Measurements from ENCODE around the gene MARF1. TPM values are rescaled to one million over a fixed set of nuclear protein-coding genes. Genes with fewer than 3 reads are reported as not detected.
"Not testable (repeated sequence)": the region's sequence is repeated elsewhere in the genome, so short reads cannot be mapped to it uniquely, and the experiment has no call there.

The MARF1 gene
- total RNA-seq, 2 experiments from 2014 or later, result 156 to 157 TPM

DNA sequence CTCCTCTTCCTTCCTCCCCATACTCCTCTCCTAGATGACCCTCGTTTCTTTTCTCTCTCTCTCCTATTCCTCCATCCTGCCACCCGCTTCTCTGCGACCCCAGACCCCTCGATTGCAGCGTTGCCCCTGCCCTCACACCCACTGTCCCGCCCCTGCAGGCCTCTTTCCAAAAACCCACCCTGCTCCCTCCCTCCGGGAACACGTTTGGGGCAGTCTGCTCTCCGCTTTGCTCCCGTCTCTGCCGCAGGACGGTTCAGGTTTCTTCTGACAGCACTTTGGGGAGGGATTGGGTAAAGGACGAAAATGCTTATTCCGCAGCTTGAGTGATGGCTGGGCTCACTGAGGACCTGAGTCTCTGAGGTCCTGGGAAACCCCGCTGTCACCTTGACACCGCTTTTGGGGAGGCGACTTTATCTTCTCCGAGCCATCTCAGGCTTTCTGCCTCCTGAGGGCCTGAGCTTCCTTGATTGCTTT is 7.8 kb upstream of the MARF1 start:
- Histone ChIP-seq H3K4me1 (ENCODE audit: insufficient read depth, low read length) (peaks cover 45% of the 10 kb centered on the region), H3K4me3 (ENCODE audit: low read length) (peak overlapping the region; percentile 92), H3K36me3 (ENCODE audit: insufficient read depth, low read length) (peaks cover 20% of the 10 kb centered on the region), H3K27ac (ENCODE audit: low read depth in 1 of 2, low read length in 2 of 2) (peak overlapping the region; percentile 78 to 89), H3K9me3 (ENCODE audit: control insufficient read depth in 1 of 2, insufficient read depth in 1 of 2, low read length in 2 of 2) (no peaks in the 10 kb centered on the region), H3K27me3 (ENCODE audit: control insufficient read depth in 1 of 2, insufficient read depth in 2 of 2, low read length in 2 of 2) (no peaks in the 10 kb centered on the region)
- H3K4me3 Mint-ChIP-seq, result peak overlapping the region; percentile 100
- H3K36me3 Mint-ChIP-seq (ENCODE audit: low read depth), result peaks cover 32% of the 10 kb centered on the region
- ChIA-PET POLR2A (interaction anchor here (0.7 to 1.5 kb wide), 4 partner anchors 8 to 22 kb away, joined by 3 to 9 read pairs (median 3); partner anchors contain the start of gene MARF1), CTCF (interaction anchor here (0.9 to 1.0 kb wide), 2 partner anchors 8 to 31 kb away, joined by 3 to 4 read pairs; partner anchors contain the start of gene MARF1)
- TF ChIP-seq, protein P1, sequence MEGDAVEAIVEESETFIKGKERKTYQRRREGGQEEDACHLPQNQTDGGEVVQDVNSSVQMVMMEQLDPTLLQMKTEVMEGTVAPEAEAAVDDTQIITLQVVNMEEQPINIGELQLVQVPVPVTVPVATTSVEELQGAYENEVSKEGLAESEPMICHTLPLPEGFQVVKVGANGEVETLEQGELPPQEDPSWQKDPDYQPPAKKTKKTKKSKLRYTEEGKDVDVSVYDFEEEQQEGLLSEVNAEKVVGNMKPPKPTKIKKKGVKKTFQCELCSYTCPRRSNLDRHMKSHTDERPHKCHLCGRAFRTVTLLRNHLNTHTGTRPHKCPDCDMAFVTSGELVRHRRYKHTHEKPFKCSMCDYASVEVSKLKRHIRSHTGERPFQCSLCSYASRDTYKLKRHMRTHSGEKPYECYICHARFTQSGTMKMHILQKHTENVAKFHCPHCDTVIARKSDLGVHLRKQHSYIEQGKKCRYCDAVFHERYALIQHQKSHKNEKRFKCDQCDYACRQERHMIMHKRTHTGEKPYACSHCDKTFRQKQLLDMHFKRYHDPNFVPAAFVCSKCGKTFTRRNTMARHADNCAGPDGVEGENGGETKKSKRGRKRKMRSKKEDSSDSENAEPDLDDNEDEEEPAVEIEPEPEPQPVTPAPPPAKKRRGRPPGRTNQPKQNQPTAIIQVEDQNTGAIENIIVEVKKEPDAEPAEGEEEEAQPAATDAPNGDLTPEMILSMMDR (IDR thresholded peaks at IDR 0.05), result no peak
- ATAC-seq (ENCODE audit: poor library complexity) (peak; percentile 27), DNase-seq (peak in 8 of 14 experiments; percentile 18 to 84 (median 34))
- intact Hi-C loops (cut with DNase I, micrococcal nuclease), result loop anchor here (1.0 to 2.0 kb wide), 2 partner anchors 7 to 20 kb away; partner anchors contain the start of gene MARF1 (in 1 of the 2)
- H3K9me3 Mint-ChIP-seq, result no peaks in the 10 kb centered on the region
- H3K4me1 Mint-ChIP-seq (ENCODE audit: low read depth), result peaks cover 36% of the 10 kb centered on the region
- no peaks in the 10 kb centered on the region for H3K27me3 Mint-ChIP-seq
- peak overlapping the region; percentile 93 for H3K27ac Mint-ChIP-seq

DNA sequence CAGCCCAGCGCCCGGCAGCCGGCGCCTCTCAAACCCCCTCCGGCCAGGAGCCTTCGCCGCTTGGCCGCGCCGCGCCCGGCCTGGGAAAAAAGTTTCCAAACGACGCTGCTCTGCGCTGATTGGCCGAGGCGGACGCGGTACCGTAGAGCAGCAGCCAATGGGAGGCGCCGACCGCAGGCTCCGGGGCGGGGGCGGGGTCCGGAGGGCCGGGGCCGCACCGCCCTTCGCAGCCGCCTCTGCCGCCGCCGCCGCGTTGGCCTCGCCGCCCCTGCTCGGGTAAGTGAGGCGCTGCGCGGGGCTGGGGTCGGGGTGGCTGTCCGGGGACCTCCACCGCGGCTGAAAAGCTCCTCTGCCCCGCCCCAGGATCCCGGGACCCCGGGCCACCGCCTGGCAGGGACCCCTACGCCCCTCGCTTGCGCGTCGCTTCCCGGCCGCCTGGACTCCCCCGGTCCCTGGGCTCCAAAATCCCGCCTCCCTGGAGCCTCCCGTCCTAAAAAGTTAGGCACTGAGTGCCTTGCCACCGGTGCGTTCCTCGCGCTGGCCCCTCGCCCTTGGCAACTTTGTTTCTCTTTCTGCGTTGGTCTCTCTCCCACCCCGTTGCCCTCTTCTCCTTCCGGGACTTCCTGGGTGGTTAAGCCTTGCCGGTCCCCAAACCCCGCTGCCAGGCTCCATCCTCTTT is 7.2 kb upstream of the MARF1 start, which contains the start of gene NDE1:
Gene NDE1 (plus strand): TSS at position 227 of the 679 bp plus-strand sequence. CDS start 14,534 bp downstream, outside the sequence.
- ATAC-seq (ENCODE audit: poor library complexity) (peak; percentile 98), DNase-seq (peak; percentile 71 to 95 (median 83))
- Mint-ChIP-seq H3K36me3 (ENCODE audit: low read depth) (peaks cover 28% of the 10 kb centered on the region), H3K27ac (peak within 1 kb of the TSS; percentile 93), H3K4me1 (ENCODE audit: low read depth) (peaks cover 36% of the 10 kb centered on the region), H3K4me3 (peak within 1 kb of the TSS; percentile 100), H3K9me3 (no peaks in the 10 kb centered on the region), H3K27me3 (no peaks in the 10 kb centered on the region)
- Histone ChIP-seq H3K4me3 (ENCODE audit: low read length) (peak within 1 kb of the TSS; percentile 92), H3K36me3 (ENCODE audit: insufficient read depth, low read length) (peaks cover 20% of the 10 kb centered on the region), H3K9me3 (ENCODE audit: control insufficient read depth in 1 of 2, insufficient read depth in 1 of 2, low read length in 2 of 2) (no peaks in the 10 kb centered on the region), H3K27ac (ENCODE audit: low read depth in 1 of 2, low read length in 2 of 2) (peak within 1 kb of the TSS; percentile 81 to 89), H3K4me1 (ENCODE audit: insufficient read depth, low read length) (peaks cover 45% of the 10 kb centered on the region), H3K27me3 (ENCODE audit: control insufficient read depth in 1 of 2, insufficient read depth in 2 of 2, low read length in 2 of 2) (no peaks in the 10 kb centered on the region)
- ChIA-PET POLR2A (interaction anchor here (1.0 to 1.5 kb wide), 3 partner anchors 7 to 23 kb away, joined by 3 to 9 read pairs (median 3); partner anchors contain the start of gene MARF1), CTCF (interaction anchor here (0.9 kb wide), 1 partner anchor 8 kb away, joined by 4 read pairs; the partner anchor contains the start of gene MARF1)
- TF ChIP-seq, protein P1 (IDR thresholded peaks at IDR 0.05), result no peak
- intact Hi-C loops (cut with DNase I, micrococcal nuclease), result loop anchor here in 1 of 2 experiments (2.0 kb wide), 1 partner anchor 21 kb away; no protein-coding TSS in a partner anchor

- Histone ChIP-seq H3K27me3 (ENCODE audit: control insufficient read depth in 1 of 2, insufficient read depth in 2 of 2, low read length in 2 of 2) (no peaks in the 10 kb centered on the region), H3K36me3 (ENCODE audit: insufficient read depth, low read length) (peaks cover 20% of the 10 kb centered on the region), H3K9me3 (ENCODE audit: control insufficient read depth in 1 of 2, insufficient read depth in 1 of 2, low read length in 2 of 2) (no peaks in the 10 kb centered on the region), H3K4me3 (ENCODE audit: low read length) (peak overlapping the region; percentile 92), H3K27ac (ENCODE audit: low read depth in 1 of 2, low read length in 2 of 2) (peak overlapping the region; percentile 81 to 89), H3K4me1 (ENCODE audit: insufficient read depth, low read length) (peaks cover 42% of the 10 kb centered on the region)
- intact Hi-C loops (cut with DNase I, micrococcal nuclease), result loop anchor here in 1 of 2 experiments (2.0 to 10.0 kb wide), 3 partner anchors 21 to 1015 kb away; partner anchors contain the start of genes BFAR, CEP20 and PARN
- ATAC-seq (ENCODE audit: poor library complexity), result peak; percentile 1
- H3K27me3 Mint-ChIP-seq, result no peaks in the 10 kb centered on the region
- peak overlapping the region; percentile 93 for H3K27ac Mint-ChIP-seq
- ChIA-PET POLR2A (interaction anchor here (1.5 kb wide), 1 partner anchor 23 kb away, joined by 3 read pairs; no protein-coding TSS in a partner anchor), CTCF (no interaction called here)
- H3K4me1 Mint-ChIP-seq (ENCODE audit: low read depth), result peaks cover 36% of the 10 kb centered on the region
- DNase-seq, result peak in 1 of 14 experiments; percentile 18
- TF ChIP-seq, protein P1 (IDR thresholded peaks at IDR 0.05), result no peak
- no peaks in the 10 kb centered on the region for H3K9me3 Mint-ChIP-seq
- H3K4me3 Mint-ChIP-seq, result peak overlapping the region; percentile 92
- peaks cover 27% of the 10 kb centered on the region for H3K36me3 Mint-ChIP-seq (ENCODE audit: low read depth)
Measured at GRCh38 chr16:15649727-15650018, 6.7 kb upstream of the MARF1 start.

- H3K9me3 Mint-ChIP-seq; ATAC-seq (ENCODE audit: poor library complexity); H3K9me3 ChIP-seq (ENCODE audit: control insufficient read depth in 1 of 2, insufficient read depth in 1 of 2, low read length in 2 of 2); DNase-seq; H3K27me3 ChIP-seq (ENCODE audit: control insufficient read depth in 1 of 2, insufficient read depth in 2 of 2, low read length in 2 of 2); H3K27me3 Mint-ChIP-seq; CTCF ChIA-PET: not testable (repeated sequence)
- H3K36me3 ChIP-seq (ENCODE audit: insufficient read depth, low read length), result peaks cover 17% of the 10 kb centered on the region
- peaks cover 27% of the 10 kb centered on the region for H3K36me3 Mint-ChIP-seq (ENCODE audit: low read depth)
- H3K4me1 Mint-ChIP-seq (ENCODE audit: low read depth), result peaks cover 38% of the 10 kb centered on the region
- H3K4me3 Mint-ChIP-seq, result peak overlapping the region; percentile 92
- H3K27ac Mint-ChIP-seq, result peak overlapping the region; percentile 93
- H3K4me3 ChIP-seq (ENCODE audit: low read length), result peak overlapping the region; percentile 92
- POLR2A ChIA-PET, result interaction anchor here (1.5 kb wide), 1 partner anchor 23 kb away, joined by 3 read pairs; no protein-coding TSS in a partner anchor
- H3K4me1 ChIP-seq (ENCODE audit: insufficient read depth, low read length), result peaks cover 40% of the 10 kb centered on the region
- peak overlapping the region; percentile 81 to 89 for H3K27ac ChIP-seq (ENCODE audit: low read depth in 1 of 2, low read length in 2 of 2)
- intact Hi-C loops (cut with DNase I, micrococcal nuclease), result loop anchor here in 1 of 2 experiments (10.0 kb wide), 2 partner anchors 235 to 1015 kb away; partner anchors contain the start of genes BFAR, CEP20 and PARN
Measured at GRCh38 chr16:15649311-15649710, 6.4 kb upstream of the MARF1 start.
